Measurements from ENCODE around the gene SUGT1.
A peak's percentile ranks its signal among the peaks of the same experiment; 100 is the strongest.
"Not testable (repeated sequence)": the region's sequence is repeated elsewhere in the genome, so short reads cannot be mapped to it uniquely, and the experiment has no call there.

SUGT1 gene

DNA sequence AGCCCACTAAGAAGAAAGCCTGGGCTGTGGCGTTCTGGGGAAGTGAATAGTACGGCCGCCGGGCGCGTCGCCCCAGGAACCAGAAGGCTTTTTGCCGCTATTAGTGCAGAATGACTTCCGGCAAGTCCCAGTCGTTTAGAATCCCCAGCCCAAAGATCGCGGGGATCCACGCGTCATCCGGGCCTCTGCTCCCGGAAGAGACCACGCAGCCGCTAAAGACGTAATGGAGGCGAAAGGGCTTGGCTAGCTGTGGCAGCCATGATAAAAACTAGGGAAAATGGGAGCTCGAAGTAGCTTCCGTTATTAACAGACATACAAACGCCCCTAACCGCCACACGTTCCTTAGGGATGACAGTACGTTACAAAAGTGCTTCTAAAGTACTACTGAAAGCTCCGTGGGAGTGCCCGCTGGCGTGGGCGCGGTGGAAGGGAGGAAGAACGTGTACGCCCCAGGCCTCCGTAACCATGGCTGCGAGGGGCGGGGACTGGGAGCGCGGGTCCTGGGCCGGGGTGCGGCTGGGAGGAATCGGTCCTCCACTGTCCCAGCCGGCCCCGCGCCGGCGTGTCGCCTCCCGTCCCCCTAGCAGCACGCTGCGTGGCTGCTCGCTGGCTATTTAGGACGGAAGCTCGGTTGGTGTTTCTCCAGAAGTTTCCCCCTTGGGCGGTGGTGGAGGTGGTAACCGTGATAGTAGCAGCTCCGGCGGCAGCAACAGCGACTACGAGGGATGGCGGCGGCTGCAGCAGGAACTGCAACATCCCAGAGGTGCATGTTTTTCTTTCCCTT lies at the start of gene SUGT1:
TSS of gene SUGT1 (plus strand) at position 641 of the 784 bp plus-strand sequence. CDS start at position 726, 85 bp downstream.
- DNase-seq = peak; percentile 94

- not testable (repeated sequence) for DNase-seq
These were observed 49.3 kb upstream of the SUGT1 start for GRCh38 chr13:52603316-52603715.

GRCh38 chr13:52606126-52606525 lies 46.5 kb upstream of the SUGT1 start:
- DNase-seq = not testable (repeated sequence)

DNA sequence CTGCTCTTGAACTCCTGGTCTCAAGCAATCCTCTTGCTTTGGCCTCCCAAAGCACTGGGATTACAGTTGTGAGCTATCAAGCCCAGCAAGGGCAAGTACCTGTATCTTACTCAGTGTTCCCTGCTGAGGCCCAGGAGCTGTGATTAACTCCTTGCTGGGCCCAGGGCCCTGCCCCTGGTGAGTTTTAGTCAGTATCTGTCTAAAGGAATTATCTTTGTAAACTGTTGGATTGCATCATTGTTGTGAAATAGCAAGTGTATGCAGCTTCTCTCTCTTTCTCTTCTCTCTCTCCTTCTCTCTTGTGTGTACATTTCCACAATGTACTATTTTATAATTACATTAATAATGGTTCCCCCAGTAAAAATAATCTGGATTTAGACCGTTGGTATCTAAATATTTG lies 45.8 kb upstream of the SUGT1 start:
- not testable (repeated sequence) for DNase-seq

- not testable (repeated sequence) for DNase-seq
These were observed 44.5 kb upstream of the SUGT1 start for GRCh38 chr13:52608184-52608583.

GRCh38 chr13:52609013-52609606 lies 43.5 kb upstream of the SUGT1 start:
- not testable (repeated sequence) for DNase-seq

- not testable (repeated sequence) for DNase-seq
These were observed 42.5 kb upstream of the SUGT1 start for GRCh38 chr13:52610158-52610557.

DNA sequence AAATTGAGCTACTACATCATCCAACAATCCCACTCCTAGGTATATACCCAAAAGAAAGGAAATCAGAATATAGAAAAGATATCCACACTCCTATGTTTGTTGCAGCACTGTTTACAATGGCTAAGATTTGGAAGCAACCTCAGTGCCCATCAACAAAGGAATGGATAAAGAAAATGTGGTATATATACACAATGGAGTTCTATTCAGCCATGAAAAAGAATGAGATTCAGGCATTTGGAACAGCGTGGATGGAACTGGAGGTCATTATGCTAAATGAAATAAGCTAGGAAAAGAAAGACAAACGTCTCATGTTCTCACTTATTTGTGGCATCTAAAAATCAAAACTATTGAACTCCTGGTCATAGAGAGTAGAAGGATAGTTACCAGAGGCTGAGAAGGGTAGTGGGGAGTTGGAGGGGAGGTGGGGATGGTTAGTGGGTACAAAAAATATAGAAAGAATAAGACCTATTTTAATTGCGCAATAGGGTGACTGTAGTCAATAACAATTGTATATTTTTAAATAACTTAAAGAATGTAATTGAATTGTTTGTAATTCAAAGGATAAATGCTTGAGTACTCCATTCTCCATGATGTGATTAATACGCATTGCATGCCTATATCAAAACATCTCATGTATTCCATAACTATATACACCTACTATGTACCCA lies 37.4 kb upstream of the SUGT1 start:
- DNase-seq = no peak

GRCh38 chr13:52615812-52616211 lies 36.8 kb upstream of the SUGT1 start:
- DNase-seq = no peak

DNA sequence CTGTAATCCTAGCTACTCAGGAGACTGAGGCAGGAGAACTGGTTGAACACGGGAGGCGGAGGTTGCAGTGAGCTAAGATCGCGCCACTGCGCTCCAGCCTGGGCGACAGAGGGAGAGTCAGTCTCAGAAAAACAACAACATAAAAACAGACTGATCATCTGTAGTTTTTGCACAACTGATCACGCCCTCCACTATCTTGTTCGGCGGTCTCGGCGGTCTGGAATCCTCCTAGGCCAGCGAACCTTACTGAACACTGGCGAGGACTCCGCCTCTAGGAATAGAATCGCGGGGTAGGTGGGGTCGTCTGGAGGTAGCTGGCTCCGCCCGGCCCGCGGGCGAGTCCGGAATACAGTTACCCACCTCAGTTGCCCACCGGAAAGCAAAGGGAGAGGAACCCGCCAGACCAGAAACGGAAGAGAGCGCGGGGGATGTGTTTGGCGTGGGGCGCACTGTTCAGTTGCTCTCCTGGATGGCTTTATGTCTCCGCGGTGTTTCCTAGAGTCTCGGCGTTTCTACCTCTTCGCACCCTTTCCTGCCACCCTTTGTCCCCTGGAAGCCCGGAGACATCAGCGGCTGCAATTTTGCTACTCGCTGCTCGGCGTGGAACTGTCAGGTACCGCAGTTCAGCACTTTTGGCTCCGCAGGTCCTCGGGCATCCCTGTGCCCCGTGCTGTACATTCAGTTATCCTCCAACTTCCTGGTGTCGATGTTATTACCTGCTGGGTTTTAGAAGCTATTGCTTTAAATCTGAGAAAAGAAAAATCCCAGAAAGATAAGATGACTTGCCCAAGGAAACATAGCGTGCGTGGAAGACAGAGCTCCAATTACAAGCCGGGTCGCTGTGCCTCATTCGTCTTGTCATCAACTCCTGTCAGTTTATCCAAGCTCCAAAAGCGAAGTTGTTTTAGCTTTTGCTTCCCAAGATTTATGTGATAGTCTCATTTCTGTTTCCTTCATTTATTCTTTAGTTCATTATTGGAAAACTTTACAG lies 35.3 kb upstream of the SUGT1 start:
- DNase-seq = peak; percentile 85

- not testable (repeated sequence) for DNase-seq
These were observed 21.4 kb upstream of the SUGT1 start for GRCh38 chr13:52631083-52631690.

DNA sequence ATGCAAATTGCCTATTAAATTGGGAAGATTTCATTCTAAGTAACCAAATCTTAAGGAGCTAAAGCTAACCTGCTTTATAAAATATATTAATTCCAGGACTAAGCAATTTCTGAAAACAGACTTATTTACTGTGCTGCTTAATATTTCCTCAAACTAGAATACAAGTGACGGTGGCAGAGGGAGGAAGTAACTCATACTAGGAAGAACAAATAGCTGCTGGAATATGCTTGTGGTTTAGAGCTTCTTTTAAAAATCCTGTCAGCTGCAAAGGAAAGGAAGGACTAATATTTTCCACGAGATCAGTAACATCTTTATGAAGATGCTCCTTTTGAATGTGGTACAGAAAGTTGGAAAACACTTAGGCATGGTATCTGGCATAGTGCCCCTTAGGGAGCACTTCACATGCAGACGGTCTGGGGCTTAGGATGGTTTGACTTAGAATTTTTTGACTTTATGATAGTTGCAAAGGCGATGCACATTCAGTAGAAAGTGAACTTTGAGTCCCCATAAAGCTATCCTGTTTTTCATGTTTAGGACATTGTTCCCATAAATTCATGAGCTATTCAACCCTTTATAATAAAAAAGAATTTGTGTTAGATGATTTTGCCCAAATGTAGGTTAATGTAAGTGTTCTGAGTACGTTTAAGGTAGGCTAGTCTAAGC lies 13.8 kb upstream of the SUGT1 start:
- no peak for DNase-seq

GRCh38 chr13:52642131-52642530 lies 10.5 kb upstream of the SUGT1 start, which contains the start of gene HNRNPA1L2:
TSS of gene HNRNPA1L2 (plus strand) at chr13:52642431. CDS start at chr13:52642493, 62 bp downstream.
- no peak for DNase-seq

DNA sequence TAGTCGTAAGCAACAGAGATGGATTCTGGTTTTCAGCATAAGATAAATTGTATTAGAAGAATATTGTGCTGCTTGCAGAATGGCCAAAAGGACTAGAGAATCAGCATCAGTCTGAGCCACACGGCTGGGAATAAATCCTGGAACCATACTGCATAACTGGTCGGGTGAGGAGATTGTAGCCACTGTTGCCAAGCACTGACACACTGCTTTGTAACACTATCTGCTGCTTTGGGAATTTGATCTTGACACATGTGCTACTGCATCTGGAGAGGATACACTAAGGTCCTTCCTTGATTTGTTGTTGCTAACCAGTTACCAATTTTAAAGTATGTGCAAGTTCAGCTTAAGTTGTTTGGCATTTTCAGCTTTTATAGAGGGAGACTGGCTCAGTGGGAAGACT lies 8.5 kb upstream of the SUGT1 start:
- no peak for DNase-seq

- no peak for DNase-seq
These were observed 5.7 kb upstream of the SUGT1 start for GRCh38 chr13:52646967-52647366.

- DNase-seq = no peak
These were observed 1.9 kb upstream of the SUGT1 start for GRCh38 chr13:52650731-52651130.

DNA sequence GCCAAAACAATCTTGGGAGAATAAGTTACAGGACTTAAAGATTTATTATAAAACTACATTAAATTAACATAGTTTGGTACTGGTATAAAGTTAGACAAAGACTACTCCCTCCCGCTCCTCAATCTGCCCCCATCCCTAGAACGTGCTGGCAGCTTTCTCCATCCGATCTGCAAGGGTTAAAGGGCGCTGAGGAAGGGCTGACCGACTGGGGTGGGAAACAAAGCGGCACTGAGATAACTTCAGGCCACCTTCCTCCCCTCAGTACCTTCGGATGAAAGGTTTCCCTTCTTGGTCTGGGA lies 790 bp upstream of the SUGT1 start:
- DNase-seq = no peak

- no peak for DNase-seq
These were observed 306 bp downstream of the SUGT1 start for GRCh38 chr13:52652980-52653303.

- no peak for DNase-seq
These were observed 6.7 kb downstream of the SUGT1 start for GRCh38 chr13:52659340-52659739.

- no peak for DNase-seq
These were observed 11.6 kb downstream of the SUGT1 start for GRCh38 chr13:52664272-52664671.

DNA sequence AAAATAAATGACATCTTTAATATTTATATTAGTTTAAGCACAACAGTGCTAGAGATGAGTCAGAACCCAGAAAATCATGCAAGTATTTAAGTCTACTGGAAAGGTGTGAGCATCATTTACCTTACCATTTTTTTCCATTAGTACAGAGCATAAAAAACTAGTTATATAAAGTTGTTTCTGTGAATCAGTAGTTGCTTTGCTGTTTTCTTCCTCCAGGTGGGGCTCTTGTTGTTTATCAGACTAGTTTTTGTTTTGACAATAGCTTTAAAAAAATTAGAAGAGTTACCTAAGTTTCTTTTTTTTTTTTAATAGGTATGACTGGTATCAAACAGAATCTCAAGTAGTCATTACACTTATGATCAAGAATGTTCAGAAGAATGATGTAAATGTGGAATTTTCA lies 12.7 kb downstream of the SUGT1 start:
- no peak for DNase-seq

GRCh38 chr13:52669677-52670076 lies 17.0 kb downstream of the SUGT1 start:
- no peak for DNase-seq

All from activated T-cell treated with anti-CD3 and anti-CD28 coated beads, Interleukin-2, amount 50 U/mL, for 1 hour (primary cell).